HEK293 (cell line): ENCODE results near the gene MSLN.
"Not testable (repeated sequence)": the region's sequence is repeated elsewhere in the genome, so short reads cannot be mapped to it uniquely, and the experiment has no call there.

ENCODE experiments used
- CTCF ChIA-PET: fragments of 350-600 bp; formaldehyde crosslinking; extraction: SDS; loops from one replicate; lab custom pipeline; 2021; ENCODE audit warnings: antibody characterized with exemption; lab: Yijun Ruan, JAX
- POLR2A ChIA-PET: fragments of 300-600 bp; formaldehyde crosslinking; extraction: SDS; loops from one replicate; lab custom pipeline; 2020; ENCODE audit warnings: antibody characterized with exemption, inconsistent platforms; lab: Yijun Ruan, JAX
- H3K27ac ChIP-seq: fragments of 200-500 bp; sonication (Bioruptor generic); 2 replicates; pipeline ENCODE4 v1.5.1; 2014; ENCODE audit warnings: low read depth, low read length, control low read depth, inconsistent platforms; ENCODE audit errors: extremely low read depth
- H3K36me3 ChIP-seq, 2 experiments: fragments of 200-500 bp in 1 of 2; sonication (Bioruptor generic) in 1 of 2; 1 replicate in 1 of 2; 2 replicates in 1 of 2; pipeline ENCODE4 v1.5.1; 2014 to 2017; ENCODE audit warnings: inconsistent platforms in 2 of 2, low read length in 2 of 2; ENCODE audit not compliant: control insufficient read depth in 2 of 2, insufficient read depth in 1 of 2
- H3K4me1 ChIP-seq: fragments of 200-500 bp; sonication (Bioruptor generic); 2 replicates; pipeline ENCODE4 v1.5.1; 2014; ENCODE audit warnings: mild to moderate bottlenecking, low read length, inconsistent platforms; ENCODE audit not compliant: control insufficient read depth, insufficient read depth
- H3K4me3 ChIP-seq: 2 replicates; pipeline ENCODE4 v1.5.1; 2011; ENCODE audit warnings: low read depth, mild to moderate bottlenecking, control low read depth, low read length, moderate library complexity
- H3K9me3 ChIP-seq: fragments of 200-500 bp; sonication (Bioruptor generic); 2 replicates; pipeline ENCODE4 v1.5.1; 2014; ENCODE audit warnings: low read depth, low read length, inconsistent platforms; ENCODE audit not compliant: control insufficient read depth, insufficient read depth
- BCL11A ChIP-seq: fragments of 450-650 bp; formaldehyde crosslinking; IDR thresholded peaks from 2 replicates; pipeline ENCODE4 v1.5.1; 2016; ENCODE audit warnings: low read depth, missing biosample characterization, missing genetic modification characterization
- GLIS1 ChIP-seq: fragments of 450-650 bp; formaldehyde crosslinking; IDR thresholded peaks from 2 replicates; pipeline ENCODE4 v1.5.1; 2016; ENCODE audit warnings: missing biosample characterization, missing genetic modification characterization
- HOXC10 ChIP-seq: sonication (generic); formaldehyde crosslinking; IDR thresholded peaks from 2 replicates; pipeline ENCODE4 v1.8.1; 2023; ENCODE audit warnings: mild to moderate bottlenecking, missing genetic modification reagents
- KLF1 ChIP-seq: fragments of 450-650 bp; formaldehyde crosslinking; IDR thresholded peaks from 2 replicates; pipeline ENCODE4 v1.5.1; 2016; ENCODE audit warnings: missing biosample characterization, missing genetic modification characterization
- PATZ1 ChIP-seq: fragments of 450-650 bp; formaldehyde crosslinking; IDR thresholded peaks from 2 replicates; pipeline ENCODE4 v1.5.1; 2016; ENCODE audit warnings: missing biosample characterization, missing genetic modification characterization
- SALL2 ChIP-seq: fragments of 450-650 bp; formaldehyde crosslinking; IDR thresholded peaks from 2 replicates; pipeline ENCODE4 v1.5.0; 2017; ENCODE audit warnings: missing biosample characterization, mild to moderate bottlenecking, missing genetic modification characterization, borderline replicate concordance
- TCF7L2 ChIP-seq: IDR thresholded peaks from 2 replicates; pipeline ENCODE4 v1.6.1; 2011; ENCODE audit warnings: low read depth, mild to moderate bottlenecking, inconsistent platforms, low read length, moderate library complexity, borderline replicate concordance
- TRIM28 ChIP-seq: IDR thresholded peaks from 2 replicates; pipeline ENCODE4 v1.6.1; 2011; ENCODE audit warnings: low read length, control low read depth, borderline replicate concordance
- ZBTB17 ChIP-seq: fragments of 450-650 bp; formaldehyde crosslinking; IDR thresholded peaks from 2 replicates; pipeline ENCODE4 v1.5.1; 2016; ENCODE audit warnings: missing biosample characterization, missing genetic modification characterization
- ZNF132 ChIP-seq: fragments of 450-650 bp; formaldehyde crosslinking; IDR thresholded peaks from 2 replicates; pipeline ENCODE4 v1.5.1; 2017; ENCODE audit warnings: missing biosample characterization, missing genetic modification characterization, borderline replicate concordance
- ZNF292 ChIP-seq: fragments of 450-650 bp; formaldehyde crosslinking; IDR thresholded peaks from 2 replicates; pipeline ENCODE4 v1.5.1; 2016; ENCODE audit warnings: low read depth, missing biosample characterization, missing genetic modification characterization, borderline replicate concordance
- ZNF426 ChIP-seq: fragments of 450-650 bp; formaldehyde crosslinking; IDR thresholded peaks from 2 replicates; pipeline ENCODE4 v1.5.1; 2017; ENCODE audit warnings: missing biosample characterization, missing genetic modification characterization, mild to moderate bottlenecking, inconsistent platforms, moderate library complexity
- ZNF549 ChIP-seq: fragments of 450-650 bp; IDR thresholded peaks from 2 replicates; pipeline ENCODE4 v1.5.1; 2018; ENCODE audit warnings: missing biosample characterization, missing genetic modification characterization, mild to moderate bottlenecking, inconsistent platforms, moderate library complexity
- ZNF585B ChIP-seq: fragments of 450-650 bp; formaldehyde crosslinking; IDR thresholded peaks from 2 replicates; pipeline ENCODE4 v1.5.1; 2016; ENCODE audit warnings: missing biosample characterization, missing genetic modification characterization
- ZNF639 ChIP-seq: fragments of 450-650 bp; formaldehyde crosslinking; IDR thresholded peaks from 2 replicates; pipeline ENCODE4 v1.5.1; 2016; ENCODE audit warnings: missing biosample characterization, missing genetic modification characterization
- ZNF670 ChIP-seq: fragments of 450-650 bp; formaldehyde crosslinking; IDR thresholded peaks from 2 replicates; pipeline ENCODE4 v1.5.1; 2016; ENCODE audit warnings: missing biosample characterization, missing genetic modification characterization, low read depth
- ZNF76 ChIP-seq: fragments of 450-650 bp; formaldehyde crosslinking; IDR thresholded peaks from 2 replicates; pipeline ENCODE4; 2016; ENCODE audit warnings: low read depth, missing biosample characterization, missing genetic modification characterization, borderline replicate concordance
- TF ChIP-seq, protein P1 (sequence below): fragments of 450-650 bp; formaldehyde crosslinking; IDR thresholded peaks from 2 replicates; pipeline ENCODE4 v1.5.1; 2016; ENCODE audit warnings: missing biosample characterization, missing genetic modification characterization
- TF ChIP-seq, protein P2 (sequence below): fragments of 450-650 bp; formaldehyde crosslinking; IDR thresholded peaks from 2 replicates; pipeline ENCODE4 v1.5.1; 2016; ENCODE audit warnings: missing biosample characterization, missing genetic modification characterization

MSLN gene

GRCh38 chr16:752007-752312, 8.6 kb upstream of the MSLN start (continued):
- TF ChIP-seq PATZ1 (tag by site-specific recombination): no peak
- TF ChIP-seq ZNF670 (tag by site-specific recombination): no peak
- TF ChIP-seq, protein P1, sequence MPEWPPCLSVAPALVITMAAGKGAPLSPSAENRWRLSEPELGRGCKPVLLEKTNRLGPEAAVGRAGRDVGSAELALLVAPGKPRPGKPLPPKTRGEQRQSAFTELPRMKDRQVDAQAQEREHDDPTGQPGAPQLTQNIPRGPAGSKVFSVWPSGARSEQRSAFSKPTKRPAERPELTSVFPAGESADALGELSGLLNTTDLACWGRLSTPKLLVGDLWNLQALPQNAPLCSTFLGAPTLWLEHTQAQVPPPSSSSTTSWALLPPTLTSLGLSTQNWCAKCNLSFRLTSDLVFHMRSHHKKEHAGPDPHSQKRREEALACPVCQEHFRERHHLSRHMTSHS: no peak

GRCh38 chr16:754121-754607, 6.4 kb upstream of the MSLN start:
- POLR2A ChIA-PET, H3K4me1 ChIP-seq, H3K36me3 ChIP-seq, H3K27ac ChIP-seq, H3K4me3 ChIP-seq, CTCF ChIA-PET, H3K9me3 ChIP-seq: not testable (repeated sequence)
- TF ChIP-seq KLF1 (tag by site-specific recombination): peak; percentile 58; the same call in 1 of the 2 replicates

- Histone ChIP-seq H3K4me3 (no peak overlapping the region), H3K27ac (no peak overlapping the region), H3K9me3 (no peaks in the 10 kb centered on the region), H3K36me3 (no peaks in the 10 kb centered on the region), H3K4me1 (no peaks in the 10 kb centered on the region)
- TF ChIP-seq ZNF585B (tag by site-specific recombination) (no peak), ZNF639 (tag by site-specific recombination) (no peak), ZBTB17 (tag by site-specific recombination) (no peak), ZNF549 (tag by site-specific recombination) (no peak), BCL11A (tag by site-specific recombination) (no peak), GLIS1 (tag by site-specific recombination) (no peak), ZNF670 (tag by site-specific recombination) (no peak), TRIM28 (no peak), ZNF292 (tag by site-specific recombination) (no peak)
- CTCF ChIA-PET: interaction anchor here (1.2 to 2.1 kb wide), 2 partner anchors 9 to 32 kb away, joined by 3 to 9 read pairs; no protein-coding TSS in a partner anchor
- POLR2A ChIA-PET: no interaction called here
Observed at GRCh38 chr16:754656-755055, 5.9 kb upstream of the MSLN start.

DNA sequence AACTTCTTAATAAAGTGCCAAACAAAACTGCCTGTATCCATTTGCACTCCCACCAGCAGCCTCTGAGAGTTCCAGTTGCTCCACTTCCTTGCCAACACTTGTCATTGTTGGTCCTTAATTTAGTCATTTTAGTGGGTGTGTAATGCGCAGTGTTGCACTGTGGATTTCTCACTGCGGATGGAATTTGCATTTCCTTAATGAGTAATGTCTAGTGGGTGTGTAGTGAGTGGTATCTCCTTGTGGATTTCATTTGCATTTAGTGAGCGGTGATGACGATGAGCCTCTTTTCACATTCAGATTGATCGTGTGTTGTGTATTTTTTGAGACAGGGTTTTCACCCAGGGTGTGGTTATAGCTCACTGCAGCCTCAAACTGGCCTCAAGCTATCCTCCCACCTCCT, 4.1 kb upstream of the MSLN start:
- no peaks in the 10 kb centered on the region for H3K9me3 ChIP-seq
- no peaks in the 10 kb centered on the region for H3K4me1 ChIP-seq
- no peaks in the 10 kb centered on the region for H3K36me3 ChIP-seq
- ChIA-PET POLR2A (no interaction called here), CTCF (interaction anchor here (0.6 to 2.7 kb wide), 4 partner anchors 11 to 29 kb away, joined by 4 to 12 read pairs (median 8); partner anchors contain the start of gene CIAO3)
- no peak overlapping the region for H3K27ac ChIP-seq
- H3K4me3 ChIP-seq: no peak overlapping the region
- no peak for TF ChIP-seq HOXC10 (CRISPR knock-in tag)
- TF ChIP-seq, protein P2, sequence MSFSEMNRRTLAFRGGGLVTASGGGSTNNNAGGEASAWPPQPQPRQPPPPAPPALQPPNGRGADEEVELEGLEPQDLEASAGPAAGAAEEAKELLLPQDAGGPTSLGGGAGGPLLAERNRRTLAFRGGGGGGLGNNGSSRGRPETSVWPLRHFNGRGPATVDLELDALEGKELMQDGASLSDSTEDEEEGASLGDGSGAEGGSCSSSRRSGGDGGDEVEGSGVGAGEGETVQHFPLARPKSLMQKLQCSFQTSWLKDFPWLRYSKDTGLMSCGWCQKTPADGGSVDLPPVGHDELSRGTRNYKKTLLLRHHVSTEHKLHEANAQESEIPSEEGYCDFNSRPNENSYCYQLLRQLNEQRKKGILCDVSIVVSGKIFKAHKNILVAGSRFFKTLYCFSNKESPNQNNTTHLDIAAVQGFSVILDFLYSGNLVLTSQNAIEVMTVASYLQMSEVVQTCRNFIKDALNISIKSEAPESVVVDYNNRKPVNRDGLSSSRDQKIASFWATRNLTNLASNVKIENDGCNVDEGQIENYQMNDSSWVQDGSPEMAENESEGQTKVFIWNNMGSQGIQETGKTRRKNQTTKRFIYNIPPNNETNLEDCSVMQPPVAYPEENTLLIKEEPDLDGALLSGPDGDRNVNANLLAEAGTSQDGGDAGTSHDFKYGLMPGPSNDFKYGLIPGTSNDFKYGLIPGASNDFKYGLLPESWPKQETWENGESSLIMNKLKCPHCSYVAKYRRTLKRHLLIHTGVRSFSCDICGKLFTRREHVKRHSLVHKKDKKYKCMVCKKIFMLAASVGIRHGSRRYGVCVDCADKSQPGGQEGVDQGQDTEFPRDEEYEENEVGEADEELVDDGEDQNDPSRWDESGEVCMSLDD (tag by site-specific recombination): no peak
- TF ChIP-seq SALL2 (tag by site-specific recombination): no peak
- TF ChIP-seq ZNF76 (tag by site-specific recombination): no peak
- no peak for TF ChIP-seq TCF7L2
- no peak for TF ChIP-seq ZNF132 (tag by site-specific recombination)
- TF ChIP-seq ZNF426: no peak
